TTC549 (cell line): Measurements from ENCODE around the gene EPS8L3.
"Not testable (repeated sequence)": the region's sequence is repeated elsewhere in the genome, so short reads cannot be mapped to it uniquely, and the experiment has no call there.

Source experiments
- FAIRE-seq: peaks from 2 replicates; lab custom pipeline; 2012; peaks lifted over from hg19 to GRCh38; lab: Jason Lieb, UNC

Gene EPS8L3

DNA sequence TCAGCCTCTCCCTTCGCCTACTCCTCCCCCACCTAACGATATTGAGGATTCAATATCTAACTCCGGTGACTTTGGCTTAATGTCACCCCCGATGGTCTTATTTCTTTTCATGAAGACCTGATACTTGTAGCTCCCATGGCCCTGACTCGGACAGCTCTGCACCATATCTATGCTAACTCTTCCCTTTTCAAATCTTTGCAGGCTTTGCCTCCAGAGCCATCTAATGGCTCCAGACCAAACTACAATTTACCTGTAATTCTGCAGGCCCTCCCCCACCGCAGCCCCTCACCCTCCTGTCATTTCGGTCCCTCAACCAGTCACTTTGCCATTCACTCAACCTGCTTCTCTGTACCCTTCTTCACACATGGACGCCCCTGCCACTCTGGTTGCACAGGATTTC, 59.5 kb downstream of the EPS8L3 start:
- FAIRE-seq: no peak

DNA sequence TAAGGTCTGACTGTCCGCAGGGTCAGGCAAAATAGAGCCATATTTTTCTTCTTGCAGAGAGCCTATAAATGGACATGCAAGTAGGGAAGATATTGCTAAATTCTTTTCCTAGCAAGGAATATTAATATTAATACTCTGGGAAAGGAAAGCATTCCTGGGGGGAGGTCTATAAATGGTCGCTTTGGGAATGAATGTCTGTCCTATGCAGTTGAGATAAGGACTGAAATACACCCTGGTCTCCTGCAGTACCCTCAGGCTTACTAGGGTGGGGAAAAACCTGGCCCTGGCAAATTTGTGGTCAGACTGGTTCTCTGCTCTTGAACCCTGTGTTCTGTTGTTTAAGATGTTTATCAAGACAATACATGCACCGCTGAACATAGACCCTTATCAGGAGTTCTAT, 60.8 kb downstream of the EPS8L3 start:
- FAIRE-seq: not testable (repeated sequence)
